ENCODE measurements around the gene SNW1. TPM values are rescaled to one million over a fixed set of nuclear protein-coding genes. Genes with fewer than 3 reads are reported as not detected.

The SNW1 gene
- total RNA-seq, 4 donors from 2014 or later: 39.3 to 71.7 (median 51.0) TPM

DNA sequence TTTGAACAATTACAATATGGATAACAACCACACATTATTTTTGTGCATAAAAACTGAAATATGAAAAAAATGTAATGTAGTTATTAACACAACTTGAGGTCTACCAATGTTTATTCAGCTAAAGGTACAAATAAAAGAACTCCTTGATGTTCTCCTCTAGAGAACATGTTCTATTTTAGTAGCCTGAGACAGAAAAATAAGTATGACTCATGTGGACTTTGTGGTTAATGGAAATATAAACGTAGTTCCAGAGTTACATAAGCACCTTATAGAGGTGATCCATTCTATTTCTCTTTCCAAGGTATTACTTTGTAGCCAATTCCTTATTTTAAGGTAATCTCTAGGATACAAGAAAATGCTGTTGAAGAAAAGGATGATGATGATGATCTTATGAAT, 78.8 kb downstream of the SNW1 start:
- no peak for TF ChIP-seq CTCF (IDR thresholded peaks at IDR 0.05)
- ATAC-seq (ENCODE audit: low FRiP score): no peak
- no peak for DNase-seq (ENCODE audit: low spot score)

GRCh38 chr14:77681196-77682157, 79.5 kb downstream of the SNW1 start:
- no peak for ATAC-seq (ENCODE audit: low FRiP score)
- no peak for DNase-seq (ENCODE audit: low spot score)
- no peak for TF ChIP-seq CTCF (IDR thresholded peaks at IDR 0.05)

- TF ChIP-seq CTCF (IDR thresholded peaks at IDR 0.05): no peak
- no peak for ATAC-seq (ENCODE audit: low FRiP score)
These were observed 86.0 kb downstream of the SNW1 start for GRCh38 chr14:77674931-77675330.

DNA sequence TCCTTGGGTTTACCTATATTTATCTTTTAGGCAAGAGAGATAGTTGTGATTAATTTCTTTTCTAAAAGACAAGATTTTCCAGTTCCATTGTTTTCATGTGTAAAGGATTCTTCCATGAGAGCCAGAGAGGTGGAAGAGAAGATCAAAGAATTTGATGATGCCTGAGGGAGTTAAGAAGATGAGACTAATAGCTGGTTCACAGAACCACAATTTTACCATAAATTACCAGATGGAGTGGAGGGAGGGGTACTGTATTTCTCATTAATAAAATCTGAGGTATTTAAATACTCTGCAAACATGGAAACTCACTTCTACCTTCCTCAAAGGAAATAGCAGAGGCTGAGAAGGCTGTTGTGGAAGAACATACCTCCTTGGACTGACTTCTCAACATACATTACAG, 87.8 kb downstream of the SNW1 start:
- DNase-seq (ENCODE audit: low spot score) (no peak), ATAC-seq (ENCODE audit: low FRiP score) (no peak)
- no peak for TF ChIP-seq CTCF (IDR thresholded peaks at IDR 0.05)

More at GRCh38 chr14:77674931-77675330, 86.0 kb downstream of the SNW1 start:
- DNase-seq (ENCODE audit: low spot score): no peak

Other genes starting within 250 kb of the SNW1 start
- gene SPTLC2, start 144.5 kb downstream of the SNW1 start, total RNA-seq: 10 to 100 TPM; 23.5 to 73.6 (median 52.3) TPM
- gene ALKBH1, start 53.1 kb downstream of the SNW1 start, total RNA-seq: 10 to 100 TPM in 3 of 4 donors, 1 to 10 TPM in 1; 6.9 to 13.6 (median 10.6) TPM
- gene SLIRP, start 53.1 kb downstream of the SNW1 start, total RNA-seq: 100 to 1,000 TPM; 117 to 155 (median 140) TPM
- gene ADCK1, start 39.0 kb upstream of the SNW1 start, total RNA-seq: 10 to 100 TPM in 1 of 4 donors, 1 to 10 TPM in 3; 4.2 to 10.7 (median 6.2) TPM